HG03064 (cell line): ENCODE measurements around the gene MYLK.
"Not testable (repeated sequence)": the region's sequence is repeated elsewhere in the genome, so short reads cannot be mapped to it uniquely, and the experiment has no call there.

ENCODE experiments used
- ATAC-seq: cut with Tn5 transposase; IDR thresholded peaks from one replicate; pipeline ENCODE4 v1.9.1; 2021; ENCODE audit warnings: low read depth; ENCODE audit not compliant: unreplicated experiment

Gene MYLK

GRCh38 chr3:123753286-123753685 is 130.8 kb downstream of the MYLK start:
- ATAC-seq, result no peak

- ATAC-seq, result no peak
Observed at GRCh38 chr3:123752228-123752627, 131.9 kb downstream of the MYLK start.

- no peak for ATAC-seq
Observed at GRCh38 chr3:123751433-123751832, 132.7 kb downstream of the MYLK start.

GRCh38 chr3:123750659-123751420 is 133.3 kb downstream of the MYLK start:
- no peak for ATAC-seq

GRCh38 chr3:123750209-123750608 is 133.9 kb downstream of the MYLK start:
- no peak for ATAC-seq

GRCh38 chr3:123749711-123750110 is 134.4 kb downstream of the MYLK start:
- ATAC-seq, result no peak

- no peak for ATAC-seq
Observed at GRCh38 chr3:123745184-123745855, 138.8 kb downstream of the MYLK start.

- ATAC-seq, result no peak
Observed at GRCh38 chr3:123744064-123744463, 140.1 kb downstream of the MYLK start.

- no peak for ATAC-seq
Observed at GRCh38 chr3:123743121-123743520, 141.0 kb downstream of the MYLK start.

- no peak for ATAC-seq
Observed at GRCh38 chr3:123741041-123741511, 143.1 kb downstream of the MYLK start.

- ATAC-seq, result no peak
Observed at GRCh38 chr3:123740391-123740822, 143.7 kb downstream of the MYLK start.

- no peak for ATAC-seq
Observed at GRCh38 chr3:123739754-123740153, 144.4 kb downstream of the MYLK start.

GRCh38 chr3:123739106-123739505 is 145.0 kb downstream of the MYLK start:
- ATAC-seq, result no peak

- ATAC-seq, result not testable (repeated sequence)
Observed at GRCh38 chr3:123738522-123738921, 145.6 kb downstream of the MYLK start.

- ATAC-seq, result no peak
Observed at GRCh38 chr3:123737168-123737567, 147.0 kb downstream of the MYLK start.

- ATAC-seq, result no peak
Observed at GRCh38 chr3:123735456-123735855, 148.7 kb downstream of the MYLK start.

GRCh38 chr3:123734527-123734902 is 149.6 kb downstream of the MYLK start:
- ATAC-seq, result no peak

GRCh38 chr3:123733805-123734526 is 150.2 kb downstream of the MYLK start:
- ATAC-seq, result no peak

GRCh38 chr3:123733341-123733740 is 150.8 kb downstream of the MYLK start:
- no peak for ATAC-seq

- ATAC-seq, result no peak
Observed at GRCh38 chr3:123732447-123732846, 151.7 kb downstream of the MYLK start.

- no peak for ATAC-seq
Observed at GRCh38 chr3:123730829-123731228, 153.3 kb downstream of the MYLK start.
